ENCODE measurements around the gene SLC35D3. TPM values are rescaled to one million over a fixed set of nuclear protein-coding genes. Genes with fewer than 3 reads are reported as not detected.
"Not testable (repeated sequence)": the region's sequence is repeated elsewhere in the genome, so short reads cannot be mapped to it uniquely, and the experiment has no call there.

The SLC35D3 gene, protein sequence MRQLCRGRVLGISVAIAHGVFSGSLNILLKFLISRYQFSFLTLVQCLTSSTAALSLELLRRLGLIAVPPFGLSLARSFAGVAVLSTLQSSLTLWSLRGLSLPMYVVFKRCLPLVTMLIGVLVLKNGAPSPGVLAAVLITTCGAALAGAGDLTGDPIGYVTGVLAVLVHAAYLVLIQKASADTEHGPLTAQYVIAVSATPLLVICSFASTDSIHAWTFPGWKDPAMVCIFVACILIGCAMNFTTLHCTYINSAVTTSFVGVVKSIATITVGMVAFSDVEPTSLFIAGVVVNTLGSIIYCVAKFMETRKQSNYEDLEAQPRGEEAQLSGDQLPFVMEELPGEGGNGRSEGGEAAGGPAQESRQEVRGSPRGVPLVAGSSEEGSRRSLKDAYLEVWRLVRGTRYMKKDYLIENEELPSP
- total RNA-seq = not detected in 2 replicates

DNA sequence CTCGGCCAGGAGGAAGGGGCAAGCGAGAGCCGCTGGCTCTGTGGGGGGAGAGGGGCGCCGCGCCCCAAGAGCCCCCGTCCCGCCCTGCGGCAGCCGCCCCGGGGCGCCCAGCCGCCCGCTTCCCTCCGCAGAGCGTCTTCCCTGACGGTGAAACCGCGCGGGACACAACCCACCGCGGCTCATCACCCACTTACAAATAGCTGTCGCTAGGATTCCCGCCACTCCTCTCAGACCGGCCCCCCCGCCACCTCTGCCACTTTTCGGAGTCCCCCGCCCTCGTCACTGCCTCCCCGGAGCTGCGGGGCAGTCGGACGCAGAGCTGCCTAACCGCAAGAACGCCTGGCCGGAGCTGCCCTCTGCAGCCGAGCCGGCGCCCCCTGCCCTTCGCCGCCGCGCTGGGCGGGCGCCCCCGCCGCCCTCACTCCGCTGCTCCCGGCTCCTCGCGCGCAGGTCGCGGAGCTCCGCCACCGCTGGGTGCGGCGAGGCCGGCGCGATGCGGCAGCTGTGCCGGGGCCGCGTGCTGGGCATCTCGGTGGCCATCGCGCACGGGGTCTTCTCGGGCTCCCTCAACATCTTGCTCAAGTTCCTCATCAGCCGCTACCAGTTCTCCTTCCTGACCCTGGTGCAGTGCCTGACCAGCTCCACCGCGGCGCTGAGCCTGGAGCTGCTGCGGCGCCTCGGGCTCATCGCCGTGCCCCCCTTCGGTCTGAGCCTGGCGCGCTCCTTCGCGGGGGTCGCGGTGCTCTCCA is at the start of gene SLC35D3:
Gene SLC35D3, plus strand, starts transcription at position 366 of the 749 bp plus-strand sequence. Its CDS starts 128 bp downstream, at position 494.
- peak; percentile 6 for DNase-seq (ENCODE audit: low read depth)

DNA sequence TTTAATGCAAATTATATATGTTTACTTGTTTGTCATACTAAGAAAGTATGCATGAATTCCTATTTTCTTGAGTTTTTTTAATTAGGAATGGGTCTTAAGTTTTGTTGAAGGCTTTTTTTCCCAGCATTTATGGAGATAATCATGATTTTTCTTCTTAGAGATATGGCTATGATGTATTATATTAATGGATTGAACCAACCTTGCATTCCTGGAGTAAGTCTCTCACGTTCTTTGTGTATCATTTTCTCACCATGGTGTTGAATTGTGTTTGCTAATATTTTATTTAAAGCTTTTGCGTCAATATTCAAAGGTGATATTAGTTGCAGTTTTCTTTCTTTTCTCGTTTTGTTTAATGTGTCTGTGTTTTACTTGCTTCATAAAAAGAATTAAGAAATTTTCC is 48.4 kb upstream of the SLC35D3 start:
- no peak overlapping the region for H3K4me3 ChIP-seq (ENCODE audit: low read depth, low read length)
- no peak for DNase-seq (ENCODE audit: low read depth)
- TF ChIP-seq, protein P1, sequence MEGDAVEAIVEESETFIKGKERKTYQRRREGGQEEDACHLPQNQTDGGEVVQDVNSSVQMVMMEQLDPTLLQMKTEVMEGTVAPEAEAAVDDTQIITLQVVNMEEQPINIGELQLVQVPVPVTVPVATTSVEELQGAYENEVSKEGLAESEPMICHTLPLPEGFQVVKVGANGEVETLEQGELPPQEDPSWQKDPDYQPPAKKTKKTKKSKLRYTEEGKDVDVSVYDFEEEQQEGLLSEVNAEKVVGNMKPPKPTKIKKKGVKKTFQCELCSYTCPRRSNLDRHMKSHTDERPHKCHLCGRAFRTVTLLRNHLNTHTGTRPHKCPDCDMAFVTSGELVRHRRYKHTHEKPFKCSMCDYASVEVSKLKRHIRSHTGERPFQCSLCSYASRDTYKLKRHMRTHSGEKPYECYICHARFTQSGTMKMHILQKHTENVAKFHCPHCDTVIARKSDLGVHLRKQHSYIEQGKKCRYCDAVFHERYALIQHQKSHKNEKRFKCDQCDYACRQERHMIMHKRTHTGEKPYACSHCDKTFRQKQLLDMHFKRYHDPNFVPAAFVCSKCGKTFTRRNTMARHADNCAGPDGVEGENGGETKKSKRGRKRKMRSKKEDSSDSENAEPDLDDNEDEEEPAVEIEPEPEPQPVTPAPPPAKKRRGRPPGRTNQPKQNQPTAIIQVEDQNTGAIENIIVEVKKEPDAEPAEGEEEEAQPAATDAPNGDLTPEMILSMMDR (IDR thresholded peaks at IDR 0.05; ENCODE audit: insufficient read depth, low read depth, low read length) = no peak

More for the DNA sequence above, at the start of gene SLC35D3:
- peak within 1 kb of the TSS; percentile 55 for H3K4me3 ChIP-seq (ENCODE audit: low read depth, low read length)
- TF ChIP-seq, protein P1 (IDR thresholded peaks at IDR 0.05; ENCODE audit: insufficient read depth, low read depth, low read length) = no peak

GRCh38 chr6:136876469-136876868 is 45.6 kb upstream of the SLC35D3 start:
- not testable (repeated sequence) for H3K4me3 ChIP-seq (ENCODE audit: low read depth, low read length); DNase-seq (ENCODE audit: low read depth)

- H3K4me3 ChIP-seq (ENCODE audit: low read depth, low read length) = no peak overlapping the region
- TF ChIP-seq, protein P1 (IDR thresholded peaks at IDR 0.05; ENCODE audit: insufficient read depth, low read depth, low read length) = no peak
- DNase-seq (ENCODE audit: low read depth) = no peak
Measured at GRCh38 chr6:136880748-136881460, 41.2 kb upstream of the SLC35D3 start.

DNA sequence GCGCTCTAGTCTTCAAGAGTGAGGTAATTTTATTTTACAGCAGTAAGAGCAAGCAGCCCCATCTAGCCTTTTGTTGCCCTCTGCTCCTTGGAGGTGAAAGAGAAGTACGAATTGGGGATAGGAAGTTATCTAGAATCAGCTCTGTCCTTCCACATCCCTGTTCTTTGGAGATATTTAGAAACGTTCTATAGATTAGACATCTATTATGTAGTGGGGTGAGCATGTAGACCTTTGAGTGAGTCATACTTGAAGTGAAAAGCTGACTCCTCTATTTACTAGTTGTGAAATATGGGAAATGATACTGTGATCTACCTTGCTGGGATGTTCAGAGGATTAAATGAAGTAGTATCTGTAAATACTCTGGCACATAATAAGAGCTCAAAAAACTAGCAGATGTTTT is 36.0 kb upstream of the SLC35D3 start:
- TF ChIP-seq, protein P1 (IDR thresholded peaks at IDR 0.05; ENCODE audit: insufficient read depth, low read depth, low read length) = no peak
- peak; percentile 18 for DNase-seq (ENCODE audit: low read depth)
- no peak overlapping the region for H3K4me3 ChIP-seq (ENCODE audit: low read depth, low read length)

DNA sequence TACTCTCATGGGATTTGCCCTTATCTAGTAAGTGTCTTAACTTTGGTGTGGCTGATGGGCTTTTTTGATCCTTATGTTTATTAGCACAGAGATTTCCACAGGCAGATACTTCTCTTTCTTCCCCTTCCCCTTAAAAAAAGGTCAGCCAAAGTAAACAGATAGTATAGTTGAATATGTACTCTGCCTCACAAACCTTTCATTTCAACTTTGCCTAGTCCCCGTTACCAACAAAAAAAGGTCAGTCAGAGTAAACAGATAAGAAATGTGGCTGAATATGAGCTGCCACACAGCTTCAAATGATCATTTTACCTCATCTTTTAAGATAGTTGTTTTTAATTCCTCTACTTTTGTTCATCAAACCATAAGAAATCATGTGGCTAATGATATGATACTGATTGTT is 34.1 kb upstream of the SLC35D3 start:
- no peak overlapping the region for H3K4me3 ChIP-seq (ENCODE audit: low read depth, low read length)
- peak; percentile 45 for DNase-seq (ENCODE audit: low read depth)
- TF ChIP-seq, protein P1 (IDR thresholded peaks at IDR 0.05; ENCODE audit: insufficient read depth, low read depth, low read length) = no peak

Measured in fibroblast of villous mesenchyme (primary cell).